ENCODE results near the gene C1orf53. TPM values are rescaled to one million over a fixed set of nuclear protein-coding genes. Genes with fewer than 3 reads are reported as not detected.

Gene C1orf53
- total RNA-seq, 5 donors from 2014 or later (not counting 1 experiment from before 2014, with no cell fraction given): not detected

DNA sequence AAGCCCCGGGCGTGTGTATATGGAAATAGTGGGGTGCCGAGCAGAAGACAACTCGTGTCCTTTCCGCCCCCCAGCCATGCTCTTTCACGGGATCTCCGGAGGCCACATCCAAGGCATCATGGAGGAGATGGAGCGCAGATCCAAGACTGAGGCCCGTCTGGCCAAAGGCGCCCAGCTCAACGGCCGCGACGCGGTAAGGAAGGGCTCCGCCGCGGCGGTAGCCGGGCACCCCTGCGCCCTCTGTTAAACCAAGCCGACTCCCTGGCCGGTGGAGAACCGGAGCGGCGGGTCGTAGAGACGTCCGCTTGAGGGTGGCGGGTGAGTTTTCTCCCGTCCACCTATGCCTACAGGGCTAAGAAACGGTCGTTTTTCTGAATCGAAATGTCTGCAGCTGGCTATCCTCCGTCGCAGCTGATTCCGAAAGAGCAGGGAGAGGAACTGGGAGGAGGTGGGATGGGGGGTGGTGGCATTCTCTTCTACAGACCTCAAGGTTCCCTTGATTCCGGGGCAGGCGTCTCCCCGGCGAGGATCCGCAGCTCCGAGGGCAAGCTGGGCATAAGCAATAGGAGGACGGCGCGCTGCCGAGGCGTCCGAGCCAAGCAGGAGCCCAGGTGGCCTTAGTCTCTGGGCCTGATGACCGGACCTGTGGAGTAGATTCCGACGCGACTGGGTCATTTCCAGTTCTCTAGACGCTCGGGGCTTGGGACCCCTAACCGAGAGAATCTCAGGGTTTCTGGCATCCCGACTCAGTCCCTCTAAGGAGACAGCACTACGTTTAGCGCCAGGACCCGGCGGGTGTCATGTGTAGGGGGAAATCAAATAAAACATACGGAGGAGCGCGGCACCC is 15.6 kb downstream of the C1orf53 start:
- Mint-ChIP-seq H3K36me3 (no peaks in the 10 kb centered on the region), H3K4me3 (peak overlapping the region; percentile 64 to 71 (median 67)), H3K9me3 (no peaks in the 10 kb centered on the region), H3K27ac (peak overlapping the region in 1 of 2 donors; percentile 67), H3K4me1 (peaks cover 71 to 77% (median 75%) of the 10 kb centered on the region in 3 donors), H3K27me3 (peaks cover 98 to 99% of the 10 kb centered on the region in 2 donors)
- ATAC-seq (replicated peaks in 1 of 4) (peak in 3 of 4 experiments; percentile 17 to 26 (median 19)), DNase-seq (peak in 1 of 35 experiments; percentile 15)
- H3K36me3 ChIP-seq (ENCODE audit: control insufficient read depth in 2 of 2, extremely low read depth in 1 of 2, insufficient read depth in 1 of 2, low read length in 1 of 2): no peaks in the 10 kb centered on the region
- H3K4me1 ChIP-seq (ENCODE audit: control insufficient read depth in 1 of 2, extremely low read depth in 1 of 2, insufficient read depth in 2 of 2, low read length in 2 of 2): peaks cover 41 to 71% of the 10 kb centered on the region in 2 experiments
- peak overlapping the region; percentile 19 to 68 for H3K4me3 ChIP-seq (ENCODE audit: control insufficient read depth in 1 of 2, extremely low read depth in 1 of 2, low read length in 1 of 2)
- H3K27ac ChIP-seq (ENCODE audit: low read length): no peak overlapping the region
- peaks cover 30 to 98% of the 10 kb centered on the region in 2 experiments for H3K27me3 ChIP-seq (replicated peaks in 1 of 2; ENCODE audit: control insufficient read depth in 2 of 2, extremely low read depth in 1 of 2, insufficient read depth in 2 of 2, low read length in 1 of 2)
- ChIA-PET POLR2A (no interaction called here), CTCF (interaction anchor here (0.5 to 1.5 kb wide), 6 partner anchors 8 to 518 kb away, joined by 3 read pairs; no protein-coding TSS in a partner anchor)
- 5% methylated on average over 54 of the region's 64 CpGs for WGBS (ENCODE audit: insufficient coverage)
- H3K9me3 ChIP-seq: no peaks in the 10 kb centered on the region

DNA sequence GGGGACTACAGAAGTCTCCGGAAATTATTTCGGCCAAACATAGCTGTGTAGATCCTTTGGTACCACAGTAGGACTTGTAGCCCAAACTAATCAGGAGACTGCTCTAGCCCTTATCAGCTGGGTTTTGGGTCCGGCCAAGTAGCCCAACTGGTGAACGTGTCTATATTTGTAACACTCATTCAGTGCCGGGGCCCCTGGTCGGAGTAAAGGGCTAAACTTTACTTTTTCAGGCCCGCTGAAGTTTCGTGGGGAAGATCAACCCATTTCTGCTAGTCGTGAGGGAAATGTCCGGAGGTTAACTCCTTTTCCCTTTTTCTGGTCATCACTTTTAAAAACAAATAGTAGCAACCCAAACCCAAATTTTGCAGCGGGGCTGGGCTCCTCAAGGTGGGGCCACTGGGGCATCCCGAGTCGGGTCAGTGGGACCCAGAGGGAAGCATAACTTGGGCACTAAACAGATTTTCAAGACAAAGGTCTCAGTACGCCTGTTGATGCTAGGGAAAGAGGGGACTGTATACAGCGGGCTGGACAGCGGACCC is 16.4 kb downstream of the C1orf53 start:
- Histone ChIP-seq H3K27me3 (replicated peaks in 1 of 2; ENCODE audit: control insufficient read depth in 2 of 2, extremely low read depth in 1 of 2, insufficient read depth in 2 of 2, low read length in 1 of 2) (peaks cover 30 to 92% of the 10 kb centered on the region in 2 experiments), H3K4me1 (ENCODE audit: control insufficient read depth in 1 of 2, extremely low read depth in 1 of 2, insufficient read depth in 2 of 2, low read length in 2 of 2) (peaks cover 38 to 65% of the 10 kb centered on the region in 2 experiments), H3K27ac (ENCODE audit: low read length) (no peak overlapping the region), H3K36me3 (ENCODE audit: control insufficient read depth in 2 of 2, extremely low read depth in 1 of 2, insufficient read depth in 1 of 2, low read length in 1 of 2) (no peaks in the 10 kb centered on the region), H3K9me3 (no peaks in the 10 kb centered on the region), H3K4me3 (ENCODE audit: control insufficient read depth in 1 of 2, extremely low read depth in 1 of 2, low read length in 1 of 2) (peak overlapping the region in 1 of 2 donors; percentile 68)
- Mint-ChIP-seq H3K27ac (no peak overlapping the region), H3K27me3 (peaks cover 94% of the 10 kb centered on the region in 2 donors), H3K4me1 (peaks cover 62 to 68% (median 67%) of the 10 kb centered on the region in 3 donors), H3K4me3 (peak overlapping the region in 1 of 3 donors; percentile 71), H3K9me3 (no peaks in the 10 kb centered on the region), H3K36me3 (no peaks in the 10 kb centered on the region)
- WGBS (ENCODE audit: insufficient coverage): 11% methylated on average over 6 of the region's 16 CpGs
- no peak for DNase-seq
- ChIA-PET POLR2A (interaction anchor here (0.6 kb wide), 2 partner anchors 297 to 616 kb away, joined by 3 to 6 read pairs; no protein-coding TSS in a partner anchor), CTCF (interaction anchor here (0.6 to 1.5 kb wide), 3 partner anchors 8 to 1226 kb away, joined by 3 read pairs; no protein-coding TSS in a partner anchor)
- ATAC-seq (replicated peaks in 1 of 4): no peak

DNA sequence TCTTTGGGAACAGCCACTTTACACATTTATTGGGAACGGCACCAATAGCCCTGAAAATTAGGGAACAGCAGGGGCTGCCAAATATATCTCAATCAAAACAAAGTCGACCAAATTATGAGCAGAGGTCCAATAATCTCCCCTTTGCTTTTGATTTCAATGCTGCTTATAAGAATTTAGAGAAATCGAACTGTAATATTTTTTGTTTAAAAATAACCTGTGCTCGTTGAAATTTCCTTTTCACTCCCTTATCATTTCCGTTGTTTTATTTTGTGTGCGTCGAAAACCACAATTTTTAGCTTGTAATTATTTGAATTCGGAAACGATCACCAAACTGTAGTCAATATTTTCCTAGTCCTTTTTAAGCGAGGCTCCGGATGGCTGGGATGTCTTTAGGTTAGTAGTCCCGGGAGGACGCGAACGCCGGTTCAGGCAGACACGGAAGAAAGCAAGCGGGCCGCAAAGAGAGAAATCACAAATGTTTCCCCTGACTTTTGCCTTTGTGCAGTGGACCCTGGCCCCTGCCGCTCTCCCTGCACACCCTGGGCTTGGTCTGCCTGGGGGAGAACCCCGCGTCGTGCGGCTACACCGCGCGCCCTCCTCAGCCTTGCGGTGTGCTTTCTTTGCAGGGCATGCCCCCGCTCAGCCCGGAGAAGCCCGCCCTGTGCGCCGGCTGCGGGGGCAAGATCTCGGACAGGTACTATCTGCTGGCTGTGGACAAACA is 17.1 kb downstream of the C1orf53 start:
- POLR2A ChIA-PET: interaction anchor here (0.6 kb wide), 3 partner anchors 140 to 616 kb away, joined by 3 to 6 read pairs (median 4); no protein-coding TSS in a partner anchor
- WGBS (ENCODE audit: insufficient coverage): 8% methylated on average over 25 of the region's 35 CpGs
- peak in 1 of 4 experiments; percentile 31 for ATAC-seq (replicated peaks in 1 of 4)
- Histone ChIP-seq H3K4me3 (ENCODE audit: control insufficient read depth in 1 of 2, extremely low read depth in 1 of 2, low read length in 1 of 2) (peak overlapping the region; percentile 6 to 68), H3K36me3 (ENCODE audit: control insufficient read depth in 2 of 2, extremely low read depth in 1 of 2, insufficient read depth in 1 of 2, low read length in 1 of 2) (no peaks in the 10 kb centered on the region), H3K9me3 (no peaks in the 10 kb centered on the region), H3K27me3 (replicated peaks in 1 of 2; ENCODE audit: control insufficient read depth in 2 of 2, extremely low read depth in 1 of 2, insufficient read depth in 2 of 2, low read length in 1 of 2) (peaks cover 28 to 86% of the 10 kb centered on the region in 2 experiments), H3K4me1 (ENCODE audit: control insufficient read depth in 1 of 2, extremely low read depth in 1 of 2, insufficient read depth in 2 of 2, low read length in 2 of 2) (peaks cover 38 to 65% of the 10 kb centered on the region in 2 experiments), H3K27ac (ENCODE audit: low read length) (no peak overlapping the region)
- Mint-ChIP-seq H3K36me3 (no peaks in the 10 kb centered on the region), H3K4me1 (peaks cover 59 to 64% (median 64%) of the 10 kb centered on the region in 3 donors), H3K4me3 (peak overlapping the region; percentile 61 to 71 (median 70)), H3K27me3 (peaks cover 87 to 88% of the 10 kb centered on the region in 2 donors), H3K27ac (peak overlapping the region in 1 of 2 donors; percentile 63), H3K9me3 (no peaks in the 10 kb centered on the region)
- CTCF ChIA-PET: interaction anchor here (0.6 to 2.2 kb wide), 3 partner anchors 7 to 1226 kb away, joined by 3 to 8 read pairs (median 7); no protein-coding TSS in a partner anchor
- DNase-seq: no peak

GRCh38 chr1:197920067-197920396 is 17.6 kb downstream of the C1orf53 start:
- 16% methylated on average over 3 of the region's 11 CpGs for WGBS (ENCODE audit: insufficient coverage)
- CTCF ChIA-PET: interaction anchor here (0.6 to 2.2 kb wide), 2 partner anchors 8 to 10 kb away, joined by 7 to 8 read pairs; no protein-coding TSS in a partner anchor
- POLR2A ChIA-PET: interaction anchor here in 1 of 2 donors (0.6 kb wide), 1 partner anchor 140 kb away, joined by 4 read pairs; no protein-coding TSS in a partner anchor

GRCh38 chr1:197920414-197921117 is 18.1 kb downstream of the C1orf53 start:
- WGBS (ENCODE audit: insufficient coverage): 40% methylated on average over 1 of the region's 19 CpGs
- DNase-seq (no peak), ATAC-seq (replicated peaks in 1 of 4) (no peak)
- H3K27me3 ChIP-seq (replicated peaks in 1 of 2; ENCODE audit: control insufficient read depth in 2 of 2, extremely low read depth in 1 of 2, insufficient read depth in 2 of 2, low read length in 1 of 2): peaks cover 21 to 78% of the 10 kb centered on the region in 2 experiments
- H3K9me3 ChIP-seq: no peaks in the 10 kb centered on the region
- H3K36me3 ChIP-seq (ENCODE audit: control insufficient read depth in 2 of 2, extremely low read depth in 1 of 2, insufficient read depth in 1 of 2, low read length in 1 of 2): no peaks in the 10 kb centered on the region
- H3K4me1 Mint-ChIP-seq: peaks cover 56 to 60% (median 59%) of the 10 kb centered on the region in 3 donors
- peak overlapping the region in 1 of 3 donors; percentile 71 for H3K4me3 Mint-ChIP-seq
- H3K4me3 ChIP-seq (ENCODE audit: control insufficient read depth in 1 of 2, extremely low read depth in 1 of 2, low read length in 1 of 2): no peak overlapping the region
- H3K9me3 Mint-ChIP-seq: no peaks in the 10 kb centered on the region
- CTCF ChIA-PET: interaction anchor here (0.6 to 2.2 kb wide), 2 partner anchors 9 to 10 kb away, joined by 7 to 8 read pairs; no protein-coding TSS in a partner anchor
- H3K4me1 ChIP-seq (ENCODE audit: control insufficient read depth in 1 of 2, extremely low read depth in 1 of 2, insufficient read depth in 2 of 2, low read length in 2 of 2): peaks cover 37 to 59% of the 10 kb centered on the region in 2 experiments
- H3K27ac Mint-ChIP-seq: no peak overlapping the region
- H3K36me3 Mint-ChIP-seq: no peaks in the 10 kb centered on the region
- peaks cover 79 to 85% of the 10 kb centered on the region in 2 donors for H3K27me3 Mint-ChIP-seq
- POLR2A ChIA-PET: no interaction called here
- no peak overlapping the region for H3K27ac ChIP-seq (ENCODE audit: low read length)

More at GRCh38 chr1:197920067-197920396, 17.6 kb downstream of the C1orf53 start:
- H3K4me1 ChIP-seq (ENCODE audit: control insufficient read depth in 1 of 2, extremely low read depth in 1 of 2, insufficient read depth in 2 of 2, low read length in 2 of 2): peaks cover 38 to 65% of the 10 kb centered on the region in 2 experiments
- H3K27ac Mint-ChIP-seq: no peak overlapping the region
- no peaks in the 10 kb centered on the region for H3K36me3 Mint-ChIP-seq
- no peaks in the 10 kb centered on the region for H3K9me3 Mint-ChIP-seq
- peaks cover 59 to 64% (median 64%) of the 10 kb centered on the region in 3 donors for H3K4me1 Mint-ChIP-seq
- no peak for DNase-seq
- ATAC-seq (replicated peaks in 1 of 4): peak in 1 of 4 experiments; percentile 6
- peaks cover 82 to 87% of the 10 kb centered on the region in 2 donors for H3K27me3 Mint-ChIP-seq
- peaks cover 25 to 83% of the 10 kb centered on the region in 2 experiments for H3K27me3 ChIP-seq (replicated peaks in 1 of 2; ENCODE audit: control insufficient read depth in 2 of 2, extremely low read depth in 1 of 2, insufficient read depth in 2 of 2, low read length in 1 of 2)
- peak overlapping the region in 1 of 2 donors; percentile 63 for H3K4me3 ChIP-seq (ENCODE audit: control insufficient read depth in 1 of 2, extremely low read depth in 1 of 2, low read length in 1 of 2)
- no peaks in the 10 kb centered on the region for H3K9me3 ChIP-seq
- H3K36me3 ChIP-seq (ENCODE audit: control insufficient read depth in 2 of 2, extremely low read depth in 1 of 2, insufficient read depth in 1 of 2, low read length in 1 of 2): no peaks in the 10 kb centered on the region
- H3K4me3 Mint-ChIP-seq: peak overlapping the region; percentile 61 to 71 (median 70)
- H3K27ac ChIP-seq (ENCODE audit: low read length): no peak overlapping the region

Data from T-cell (primary cell).